ENCODE data around the gene B4GALT1.

DNA sequence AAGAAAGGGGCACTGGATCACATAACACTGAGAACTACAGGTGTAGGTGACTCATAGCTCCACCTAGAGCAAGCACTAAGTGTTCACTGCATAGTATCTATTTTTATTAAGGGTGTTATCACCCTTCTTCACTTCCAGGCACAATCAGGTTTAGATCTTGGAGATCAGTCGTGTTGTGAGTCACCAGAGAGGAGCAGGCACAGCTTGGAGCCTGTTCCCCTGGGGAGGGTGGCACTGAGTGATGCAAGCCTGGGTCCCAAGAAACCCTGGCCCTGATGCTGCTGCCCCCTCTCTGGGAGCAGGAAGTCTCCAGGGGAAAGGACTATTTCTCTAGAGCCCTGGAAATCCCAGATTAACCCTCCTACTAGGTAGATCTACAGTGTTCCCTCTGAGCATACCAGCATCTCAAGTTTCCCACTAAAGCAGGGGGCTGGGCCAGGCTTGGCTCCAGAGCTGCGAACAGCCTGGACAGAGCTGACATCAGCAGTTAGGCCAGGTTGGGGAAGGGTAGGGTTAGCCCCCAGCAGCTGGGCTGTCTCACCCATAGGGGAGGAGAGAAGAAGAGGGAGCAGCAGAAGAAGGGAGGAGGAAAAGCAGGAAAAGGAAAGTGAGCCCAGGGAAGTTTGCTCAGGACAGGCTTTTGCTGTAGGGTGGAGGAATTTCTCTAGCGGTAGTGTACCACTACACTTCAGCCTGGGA is 44.7 kb upstream of the B4GALT1 start:
- TF ChIP-seq, protein P1, sequence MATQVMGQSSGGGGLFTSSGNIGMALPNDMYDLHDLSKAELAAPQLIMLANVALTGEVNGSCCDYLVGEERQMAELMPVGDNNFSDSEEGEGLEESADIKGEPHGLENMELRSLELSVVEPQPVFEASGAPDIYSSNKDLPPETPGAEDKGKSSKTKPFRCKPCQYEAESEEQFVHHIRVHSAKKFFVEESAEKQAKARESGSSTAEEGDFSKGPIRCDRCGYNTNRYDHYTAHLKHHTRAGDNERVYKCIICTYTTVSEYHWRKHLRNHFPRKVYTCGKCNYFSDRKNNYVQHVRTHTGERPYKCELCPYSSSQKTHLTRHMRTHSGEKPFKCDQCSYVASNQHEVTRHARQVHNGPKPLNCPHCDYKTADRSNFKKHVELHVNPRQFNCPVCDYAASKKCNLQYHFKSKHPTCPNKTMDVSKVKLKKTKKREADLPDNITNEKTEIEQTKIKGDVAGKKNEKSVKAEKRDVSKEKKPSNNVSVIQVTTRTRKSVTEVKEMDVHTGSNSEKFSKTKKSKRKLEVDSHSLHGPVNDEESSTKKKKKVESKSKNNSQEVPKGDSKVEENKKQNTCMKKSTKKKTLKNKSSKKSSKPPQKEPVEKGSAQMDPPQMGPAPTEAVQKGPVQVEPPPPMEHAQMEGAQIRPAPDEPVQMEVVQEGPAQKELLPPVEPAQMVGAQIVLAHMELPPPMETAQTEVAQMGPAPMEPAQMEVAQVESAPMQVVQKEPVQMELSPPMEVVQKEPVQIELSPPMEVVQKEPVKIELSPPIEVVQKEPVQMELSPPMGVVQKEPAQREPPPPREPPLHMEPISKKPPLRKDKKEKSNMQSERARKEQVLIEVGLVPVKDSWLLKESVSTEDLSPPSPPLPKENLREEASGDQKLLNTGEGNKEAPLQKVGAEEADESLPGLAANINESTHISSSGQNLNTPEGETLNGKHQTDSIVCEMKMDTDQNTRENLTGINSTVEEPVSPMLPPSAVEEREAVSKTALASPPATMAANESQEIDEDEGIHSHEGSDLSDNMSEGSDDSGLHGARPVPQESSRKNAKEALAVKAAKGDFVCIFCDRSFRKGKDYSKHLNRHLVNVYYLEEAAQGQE (IDR thresholded peaks at IDR 0.05; ENCODE audit: insufficient read depth in 1 of 2, low read depth in 2 of 2, low read length in 2 of 2) = no peak
- TF ChIP-seq TAF1 (IDR thresholded peaks at IDR 0.05; ENCODE audit: borderline replicate concordance, insufficient read depth, low read length) = no peak
- no peak for TF ChIP-seq SIN3A (IDR thresholded peaks at IDR 0.05; ENCODE audit: borderline replicate concordance, insufficient read depth, low read length)
- no peak for TF ChIP-seq POLR2AphosphoS5 (IDR thresholded peaks at IDR 0.05; ENCODE audit: low read depth, low read length)
- no peak for TF ChIP-seq FOXP2 (optimal IDR thresholded peaks at IDR 0.05; ENCODE audit: borderline replicate concordance, extremely low read depth, extremely low read length, insufficient read depth)

All from PFSK-1 (cell line).